CD14-positive monocyte (primary cell): Measurements from ENCODE around the gene IGF2BP2. TPM values are rescaled to one million over a fixed set of nuclear protein-coding genes. Genes with fewer than 3 reads are reported as not detected.

Source experiments
- DNase-seq, 3 donors: peaks; one replicate each; pipeline ENCODE4 v3.0.0-alpha.2; 2011 to 2022
- H2AFZ ChIP-seq: 2 replicates; pipeline ENCODE4 v1.6.0; 2012; ENCODE audit warnings: mild to moderate bottlenecking, low read depth, low read length, inconsistent platforms; ENCODE audit not compliant: insufficient read depth, poor library complexity, severe bottlenecking
- H3K27ac ChIP-seq, 2 donors: 1 replicate in 1 of 2; 2 replicates in 1 of 2; pipeline ENCODE4 v1.5.1; 2012 to 2013; ENCODE audit warnings: low read length in 2 of 2, control low read depth in 1 of 2, inconsistent platforms in 1 of 2, low read depth in 1 of 2, mild to moderate bottlenecking in 1 of 2
- H3K27me3 ChIP-seq, 2 donors: one replicate each; pipeline versions ENCODE4 v1.6.0 to v1.6.1; 2011 to 2013; ENCODE audit warnings: low read length in 2 of 2; ENCODE audit not compliant: control insufficient read depth in 2 of 2, insufficient read depth in 2 of 2
- H3K36me3 ChIP-seq, 2 donors: replicated peaks in 1 of 2; 1 replicate in 1 of 2; 2 replicates in 1 of 2; pipeline versions ENCODE4 v1.5.1 to v1.6.1; 2012 to 2013; ENCODE audit warnings: low read length in 2 of 2, control low read depth in 1 of 2, inconsistent platforms in 1 of 2, mild to moderate bottlenecking in 1 of 2; ENCODE audit not compliant: insufficient read depth in 2 of 2, control insufficient read depth in 1 of 2
- H3K4me1 ChIP-seq, 2 donors: 1 replicate in 1 of 2; 2 replicates in 1 of 2; pipeline versions ENCODE4 v1.5.1 to v1.6.1; 2012 to 2013; ENCODE audit warnings: low read length in 2 of 2, control low read depth in 1 of 2, inconsistent platforms in 1 of 2, mild to moderate bottlenecking in 1 of 2, moderate library complexity in 1 of 2; ENCODE audit not compliant: insufficient read depth in 2 of 2, control insufficient read depth in 1 of 2
- H3K4me2 ChIP-seq: replicated peaks from 2 replicates; pipeline ENCODE3; 2012; ENCODE audit warnings: low read length, moderate library complexity, mild to moderate bottlenecking; ENCODE audit not compliant: poor library complexity, severe bottlenecking; ENCODE audit errors: extremely low read depth
- H3K4me3 ChIP-seq, 3 experiments: fragments of 200-600 bp in 1 of 3; sonication (generic) in 1 of 3; replicated peaks in 1 of 3; 1 replicate in 2 of 3; 2 replicates in 1 of 3; pipeline ENCODE4 v1.5.1; 2011 to 2013; ENCODE audit warnings: low read length in 3 of 3, mild to moderate bottlenecking in 3 of 3, control low read depth in 2 of 3, low read depth in 2 of 3, inconsistent platforms in 1 of 3, moderate library complexity in 1 of 3
- H3K79me2 ChIP-seq: 2 replicates; pipeline ENCODE4 v1.6.0; 2012; ENCODE audit warnings: mild to moderate bottlenecking, control low read depth, inconsistent platforms, low read length, moderate library complexity; ENCODE audit not compliant: insufficient read depth
- H3K9ac ChIP-seq: 2 replicates; pipeline ENCODE4 v1.6.0; 2017; ENCODE audit warnings: low read length, mild to moderate bottlenecking; ENCODE audit not compliant: insufficient read depth, poor library complexity, severe bottlenecking
- H3K9me3 ChIP-seq, 2 donors: replicated peaks in 1 of 2; 1 replicate in 1 of 2; 2 replicates in 1 of 2; pipeline versions ENCODE4 v1.5.1 to v1.6.1; 2012 to 2013; ENCODE audit warnings: low read length in 2 of 2, control low read depth in 1 of 2; ENCODE audit not compliant: control insufficient read depth in 1 of 2, insufficient read depth in 1 of 2
- H4K20me1 ChIP-seq: 2 replicates; pipeline ENCODE4 v1.6.0; 2012; ENCODE audit warnings: mild to moderate bottlenecking, low read length, control low read depth, moderate library complexity; ENCODE audit not compliant: insufficient read depth
- H3K27ac Mint-ChIP-seq, 7 donors: one replicate each; pipeline ENCODE4 v1.8.0; 2020; ENCODE audit warnings: mild to moderate bottlenecking in 7 of 7, mixed read lengths in 7 of 7, moderate library complexity in 6 of 7, inconsistent platforms in 2 of 7
- H3K27me3 Mint-ChIP-seq, 3 donors: one replicate each; pipeline ENCODE4 v1.8.0; 2021 to 2022; ENCODE audit warnings: low read depth in 3 of 3, mild to moderate bottlenecking in 3 of 3, mixed read lengths in 3 of 3, moderate library complexity in 3 of 3, inconsistent platforms in 1 of 3
- H3K36me3 Mint-ChIP-seq, 2 donors: one replicate each; pipeline ENCODE4 v1.8.0; 2020; ENCODE audit warnings: mixed read lengths in 2 of 2, inconsistent platforms in 1 of 2, mild to moderate bottlenecking in 1 of 2
- H3K4me1 Mint-ChIP-seq: one replicate; pipeline ENCODE4 v1.8.0; 2020; ENCODE audit warnings: mild to moderate bottlenecking, mixed read lengths
- H3K4me3 Mint-ChIP-seq, 2 donors: one replicate each; pipeline ENCODE4 v1.8.0; 2020; ENCODE audit warnings: mild to moderate bottlenecking in 2 of 2, mixed read lengths in 2 of 2, moderate library complexity in 1 of 2
- H3K9me3 Mint-ChIP-seq, 7 donors: one replicate each; pipeline ENCODE4 v1.8.0; 2020 to 2022; ENCODE audit warnings: mixed read lengths in 7 of 7, mild to moderate bottlenecking in 6 of 7, moderate library complexity in 6 of 7, inconsistent platforms in 2 of 7
- CTCF ChIP-seq: fragments of 200-600 bp; IDR thresholded peaks from one replicate; pipeline ENCODE4 v1.8.0; 2022; ENCODE audit warnings: antibody characterized with exemption, mild to moderate bottlenecking
- WGBS: methylation state at CpG from one replicate; pipeline ENCODE4 v1.1.5; 2013; ENCODE audit warnings: missing lambda C conversion rate; ENCODE audit not compliant: insufficient coverage; 5-methylcytosine and 5-hydroxymethylcytosine counted together
- intact Hi-C, 2 donors: fragments of 100-400 bp; cut with micrococcal nuclease; formaldehyde crosslinking; loops; one replicate each; pipeline versions ENCODE4 v1.15.0 to v1.15.1; 2023
- polyA plus RNA-seq, 3 donors: library from polyadenylated mRNA; depleted of rRNA in 1 of 3; unstranded in 2 of 3; stranded (reverse) in 1 of 3; fragments of 300-500 nt in 2 of 3; fragments of >200 nt in 1 of 3; fragmentation: Illumina TruSeq in 2 of 3; gene quantifications; 1 replicate in 2 of 3; 2 replicates in 1 of 3; pipeline ENCODE4 v1.2.3, GENCODE V29; 2012 to 2021

IGF2BP2 gene
- polyA plus RNA-seq, 3 donors: 0.78 to 2.8 (median 1.00) TPM

GRCh38 chr3:185655426-185656320, 169.2 kb downstream of the IGF2BP2 start:
- H3K27me3 Mint-ChIP-seq: peaks cover 0 to 2% (median 0%) of the 10 kb centered on the region in 3 donors
- no peak overlapping the region for H3K27ac Mint-ChIP-seq
- no peak for DNase-seq
- intact Hi-C loops: loop anchor here in 1 of 2 donors (10.0 kb wide), 1 partner anchor 259 kb away; no protein-coding TSS in a partner anchor
- H3K27me3 ChIP-seq: no peaks in the 10 kb centered on the region
- H2AFZ ChIP-seq: no peak overlapping the region
- H3K4me2 ChIP-seq: no peak overlapping the region
- H3K9me3 ChIP-seq: no peaks in the 10 kb centered on the region
- H3K36me3 Mint-ChIP-seq: peaks cover 39 to 54% of the 10 kb centered on the region in 2 donors
- peaks cover 9% of the 10 kb centered on the region for H3K4me1 Mint-ChIP-seq
- peaks cover 0 to 4% of the 10 kb centered on the region in 2 donors for H3K4me1 ChIP-seq
- no peak for TF ChIP-seq CTCF
- no peaks in the 10 kb centered on the region for H4K20me1 ChIP-seq
- H3K27ac ChIP-seq: no peak overlapping the region
- H3K4me3 Mint-ChIP-seq: no peak overlapping the region
- 95% methylated on average over 10 of the region's 12 CpGs for WGBS
- H3K9me3 Mint-ChIP-seq: peaks cover 0 to 5% (median 0%) of the 10 kb centered on the region in 7 donors
- no peaks in the 10 kb centered on the region for H3K79me2 ChIP-seq
- H3K36me3 ChIP-seq: peaks cover 27 to 55% of the 10 kb centered on the region in 2 donors
- no peak overlapping the region for H3K4me3 ChIP-seq
- H3K9ac ChIP-seq: no peak overlapping the region

GRCh38 chr3:185654758-185655145, 170.1 kb downstream of the IGF2BP2 start:
- Mint-ChIP-seq H3K4me1 (peaks cover 4% of the 10 kb centered on the region), H3K4me3 (no peak overlapping the region), H3K27ac (peak overlapping the region in 1 of 7 donors; percentile 47), H3K9me3 (peaks cover 0 to 2% (median 0%) of the 10 kb centered on the region in 7 donors), H3K36me3 (peaks cover 39 to 54% of the 10 kb centered on the region in 2 donors), H3K27me3 (peaks cover 0 to 2% (median 1%) of the 10 kb centered on the region in 3 donors)
- no peak for TF ChIP-seq CTCF
- no peak for DNase-seq
- H3K9me3 ChIP-seq: no peaks in the 10 kb centered on the region
- peaks cover 27 to 55% of the 10 kb centered on the region in 2 donors for H3K36me3 ChIP-seq
- H3K4me2 ChIP-seq: no peak overlapping the region
- no peaks in the 10 kb centered on the region for H4K20me1 ChIP-seq
- H3K79me2 ChIP-seq: no peaks in the 10 kb centered on the region
- WGBS: 100% methylated on average over 1 of the region's 2 CpGs
- H3K27ac ChIP-seq: peak overlapping the region in 1 of 2 donors; percentile 26
- H3K9ac ChIP-seq: no peak overlapping the region
- intact Hi-C loops: loop anchor here in 1 of 2 donors (10.0 kb wide), 1 partner anchor 260 kb away; no protein-coding TSS in a partner anchor
- no peaks in the 10 kb centered on the region for H3K4me1 ChIP-seq
- H2AFZ ChIP-seq: no peak overlapping the region
- H3K4me3 ChIP-seq: no peak overlapping the region
- H3K27me3 ChIP-seq: no peaks in the 10 kb centered on the region
